GM18517 (cell line): ENCODE results near the gene C1D.

ENCODE experiments used
- ATAC-seq: cut with Tn5 transposase; IDR thresholded peaks from one replicate; pipeline ENCODE4 v1.9.1; 2021; ENCODE audit warnings: mild to moderate bottlenecking, moderate library complexity; ENCODE audit not compliant: unreplicated experiment

Gene C1D

GRCh38 chr2:68059784-68060525 is 2.8 kb downstream of the C1D start:
- no peak for ATAC-seq

- no peak for ATAC-seq
Observed at GRCh38 chr2:68057658-68058396, 5.0 kb downstream of the C1D start.

- no peak for ATAC-seq
Observed at GRCh38 chr2:68052717-68053422, 9.9 kb downstream of the C1D start.

GRCh38 chr2:68050353-68050752 is 12.5 kb downstream of the C1D start:
- no peak for ATAC-seq

GRCh38 chr2:68046642-68047240 is 16.1 kb downstream of the C1D start:
- no peak for ATAC-seq

- ATAC-seq, result no peak
Observed at GRCh38 chr2:68046224-68046623, 16.6 kb downstream of the C1D start.

GRCh38 chr2:68045342-68045741 is 17.5 kb downstream of the C1D start:
- no peak for ATAC-seq

- ATAC-seq, result no peak
Observed at GRCh38 chr2:68044099-68044498, 18.7 kb downstream of the C1D start.

GRCh38 chr2:68043695-68044094 is 19.1 kb downstream of the C1D start:
- ATAC-seq, result no peak

- no peak for ATAC-seq
Observed at GRCh38 chr2:68043032-68043431, 19.8 kb downstream of the C1D start.

GRCh38 chr2:68041704-68042245 is 21.0 kb downstream of the C1D start:
- no peak for ATAC-seq

GRCh38 chr2:68040078-68040477 is 22.7 kb downstream of the C1D start:
- ATAC-seq, result no peak

GRCh38 chr2:68039317-68039716 is 23.5 kb downstream of the C1D start:
- ATAC-seq, result no peak

- ATAC-seq, result no peak
Observed at GRCh38 chr2:68032702-68033101, 30.1 kb downstream of the C1D start.

- ATAC-seq, result no peak
Observed at GRCh38 chr2:68031542-68032160, 31.2 kb downstream of the C1D start.

GRCh38 chr2:68031043-68031442 is 31.8 kb downstream of the C1D start:
- no peak for ATAC-seq

- no peak for ATAC-seq
Observed at GRCh38 chr2:68030529-68030928, 32.3 kb downstream of the C1D start.

- ATAC-seq, result no peak
Observed at GRCh38 chr2:68027959-68028358, 34.8 kb downstream of the C1D start.

- ATAC-seq, result no peak
Observed at GRCh38 chr2:68024450-68024849, 38.4 kb downstream of the C1D start.

- no peak for ATAC-seq
Observed at GRCh38 chr2:68023904-68024303, 38.9 kb downstream of the C1D start.

- ATAC-seq, result no peak
Observed at GRCh38 chr2:68018727-68019126, 44.1 kb downstream of the C1D start.
